H1 (cell line): ENCODE measurements around the gene GNL2. TPM values are rescaled to one million over a fixed set of nuclear protein-coding genes. Genes with fewer than 3 reads are reported as not detected.
A peak's percentile ranks its signal among the peaks of the same experiment; 100 is the strongest.

ENCODE experiments used
- CTCF ChIA-PET: fragments of 300-600 bp; sonication (Branson Sonifier 250); formaldehyde crosslinking; loops from one replicate; lab custom pipeline; 2021; ENCODE audit not compliant: partially characterized antibody; lab: Charles Lee
- POLR2A ChIA-PET: fragments of 300-600 bp; sonication (Branson Sonifier 250); formaldehyde crosslinking; loops from one replicate; lab custom pipeline; 2021; ENCODE audit warnings: inconsistent platforms; ENCODE audit not compliant: partially characterized antibody; lab: Charles Lee
- DNase-seq, 2 experiments: peaks; one replicate each; pipeline versions ENCODE4 v3.0.0 to v3.0.0-alpha.2; 2010 to 2022; ENCODE audit warnings: low spot score in 2 of 2, low read depth in 1 of 2, mixed read lengths in 1 of 2
- FAIRE-seq: peaks from 2 replicates; lab custom pipeline; 2011; peaks lifted over from hg19 to GRCh38; lab: Jason Lieb, UNC
- H2AFZ ChIP-seq: 2 replicates; pipeline ENCODE4 v1.8.1; 2012; ENCODE audit warnings: low read length, inconsistent platforms
- H2AK5ac ChIP-seq: 2 replicates; pipeline ENCODE4 v1.6.1; 2013; ENCODE audit warnings: low read depth, low read length
- H2BK120ac ChIP-seq: replicated peaks from 2 replicates; pipeline ENCODE3; 2013; ENCODE audit warnings: low read depth, low read length, inconsistent platforms
- H2BK12ac ChIP-seq: 2 replicates; pipeline ENCODE4 v1.6.1; 2013; ENCODE audit warnings: low read depth, low read length
- H2BK15ac ChIP-seq: 2 replicates; pipeline ENCODE4 v1.6.1; 2013; ENCODE audit warnings: low read length
- H2BK20ac ChIP-seq: 2 replicates; pipeline ENCODE4 v1.6.1; 2013; ENCODE audit warnings: low read length
- H2BK5ac ChIP-seq: 2 replicates; pipeline ENCODE4 v1.6.1; 2013; ENCODE audit warnings: low read depth, low read length
- H3K14ac ChIP-seq: 2 replicates; pipeline ENCODE4 v1.6.1; 2013; ENCODE audit warnings: inconsistent platforms; ENCODE audit not compliant: insufficient read length
- H3K18ac ChIP-seq: 2 replicates; pipeline ENCODE4 v1.6.1; 2013; ENCODE audit warnings: low read length; ENCODE audit errors: extremely low read depth
- H3K23ac ChIP-seq: 2 replicates; pipeline ENCODE4 v1.6.1; 2013; ENCODE audit warnings: inconsistent platforms; ENCODE audit not compliant: insufficient read length
- H3K23me2 ChIP-seq: 2 replicates; pipeline ENCODE4 v1.6.1; 2013; ENCODE audit warnings: low read depth, low read length
- H3K27ac ChIP-seq: 2 replicates; pipeline ENCODE4 v1.6.1; 2011; ENCODE audit warnings: low read depth, low read length, inconsistent platforms
- H3K27me3 ChIP-seq, 4 experiments: replicated peaks in 1 of 4; 1 replicate in 1 of 4; 2 replicates in 3 of 4; pipeline versions ENCODE4 v1.6.1 to v1.8.1; 2011 to 2013; ENCODE audit warnings: low read length in 3 of 4, mild to moderate bottlenecking in 3 of 4, inconsistent platforms in 2 of 4, mixed read lengths in 2 of 4, moderate library complexity in 1 of 4; ENCODE audit not compliant: control insufficient read depth in 3 of 4, insufficient read depth in 3 of 4; ENCODE audit errors: extremely low read depth in 1 of 4
- H3K36me3 ChIP-seq, 4 experiments: 2 replicates each; pipeline versions ENCODE4 v1.6.1 to v1.8.1; 2011 to 2013; ENCODE audit warnings: mild to moderate bottlenecking in 4 of 4, low read length in 3 of 4, moderate library complexity in 2 of 4, control low read depth in 1 of 4, inconsistent platforms in 1 of 4; ENCODE audit not compliant: insufficient read depth in 4 of 4, control insufficient read depth in 2 of 4
- H3K4ac ChIP-seq: replicated peaks from 2 replicates; pipeline ENCODE3; 2013; ENCODE audit warnings: low read length, low read depth, mixed read lengths, inconsistent platforms; ENCODE audit not compliant: insufficient read length
- H3K4me1 ChIP-seq, 4 experiments: replicated peaks in 1 of 4; 1 replicate in 1 of 4; 2 replicates in 3 of 4; pipeline versions ENCODE4 v1.6.1 to v1.8.1; 2011 to 2013; ENCODE audit warnings: low read length in 3 of 4, inconsistent platforms in 2 of 4, mixed read lengths in 1 of 4; ENCODE audit not compliant: insufficient read depth in 4 of 4, control insufficient read depth in 3 of 4
- H3K4me2 ChIP-seq, 2 experiments: 2 replicates each; pipeline versions ENCODE4 v1.6.1 to v1.8.1; 2011 to 2013; ENCODE audit warnings: low read depth in 2 of 2, low read length in 2 of 2, control low read depth in 1 of 2, inconsistent platforms in 1 of 2, mild to moderate bottlenecking in 1 of 2; ENCODE audit not compliant: insufficient read depth in 1 of 2
- H3K4me3 ChIP-seq, 4 experiments: fragments of 200-600, 300-600 bp in 1 of 4; sonication (generic), shearing (Covaris generic), sonication (Bioruptor Twin) in 1 of 4; 2 replicates each; pipeline versions ENCODE4 v1.5.1 to v1.8.1; 2011 to 2016; ENCODE audit warnings: low read length in 4 of 4, low read depth in 3 of 4, control low read depth in 2 of 4, inconsistent platforms in 2 of 4, mild to moderate bottlenecking in 2 of 4, mixed read lengths in 1 of 4, moderate library complexity in 1 of 4; ENCODE audit not compliant: insufficient read depth in 2 of 4; ENCODE audit errors: extremely low read depth in 1 of 4
- H3K56ac ChIP-seq: replicated peaks from 2 replicates; pipeline ENCODE3; 2013; ENCODE audit warnings: low read depth, mild to moderate bottlenecking, mixed read lengths, low read length, inconsistent platforms; ENCODE audit not compliant: insufficient read length
- H3K79me1 ChIP-seq: 2 replicates; pipeline ENCODE4 v1.6.1; 2013; ENCODE audit warnings: low read depth, low read length, control low read depth
- H3K79me2 ChIP-seq, 2 experiments: 2 replicates each; pipeline versions ENCODE4 v1.6.1 to v1.8.1; 2012 to 2013; ENCODE audit warnings: low read length in 2 of 2, mild to moderate bottlenecking in 2 of 2, inconsistent platforms in 1 of 2; ENCODE audit not compliant: insufficient read depth in 2 of 2, control insufficient read depth in 1 of 2
- H3K9ac ChIP-seq, 4 experiments: replicated peaks in 1 of 4; 1 replicate in 1 of 4; 2 replicates in 3 of 4; pipeline versions ENCODE4 v1.6.1 to v1.8.1; 2011 to 2013; ENCODE audit warnings: low read depth in 3 of 4, low read length in 3 of 4, control low read depth in 2 of 4, mild to moderate bottlenecking in 2 of 4, moderate library complexity in 2 of 4, inconsistent platforms in 1 of 4; ENCODE audit errors: extremely low read depth in 1 of 4
- H3K9me3 ChIP-seq, 2 experiments: 2 replicates each; pipeline versions ENCODE4 v1.6.1 to v1.8.1; 2012 to 2013; ENCODE audit warnings: mild to moderate bottlenecking in 2 of 2, moderate library complexity in 2 of 2, control low read depth in 1 of 2, inconsistent platforms in 1 of 2, low read depth in 1 of 2, low read length in 1 of 2, mixed read lengths in 1 of 2; ENCODE audit not compliant: insufficient read depth in 2 of 2
- H4K20me1 ChIP-seq, 2 experiments: replicated peaks in 1 of 2; 2 replicates each; pipeline versions ENCODE3 to v1.8.1; 2011 to 2013; ENCODE audit warnings: inconsistent platforms in 2 of 2, low read length in 2 of 2, mild to moderate bottlenecking in 1 of 2; ENCODE audit not compliant: insufficient read depth in 2 of 2, control insufficient read depth in 1 of 2
- H4K5ac ChIP-seq: 2 replicates; pipeline ENCODE4 v1.6.1; 2013; ENCODE audit warnings: low read length, low read depth, mixed read lengths, inconsistent platforms; ENCODE audit not compliant: insufficient read length
- H4K8ac ChIP-seq: 2 replicates; pipeline ENCODE4 v1.8.0; 2013; ENCODE audit warnings: mild to moderate bottlenecking, moderate library complexity, low read length, inconsistent platforms; ENCODE audit not compliant: insufficient read depth; ENCODE audit errors: extremely low read depth
- H4K91ac ChIP-seq: replicated peaks from 2 replicates; pipeline ENCODE3; 2013; ENCODE audit warnings: low read length, mixed read lengths, inconsistent platforms; ENCODE audit not compliant: insufficient read length
- EZH2 ChIP-seq: fragments of 200-600 bp; sonication (generic); IDR thresholded peaks from 2 replicates; pipeline ENCODE4 v1.7.1; 2012; ENCODE audit warnings: low read depth, mild to moderate bottlenecking, moderate library complexity, low read length, inconsistent platforms; ENCODE audit not compliant: severe bottlenecking
- HDAC2 ChIP-seq, 2 experiments: fragments of 300-600 bp in 1 of 2; sonication (generic) in 1 of 2; IDR thresholded peaks; 2 replicates each; pipeline ENCODE4 v1.6.1; 2011 to 2012; ENCODE audit warnings: low read depth in 2 of 2, low read length in 2 of 2, mild to moderate bottlenecking in 2 of 2, moderate library complexity in 2 of 2, borderline replicate concordance in 1 of 2, inconsistent platforms in 1 of 2
- KDM1A ChIP-seq: fragments of 200-600, 300-600 bp; sonication (generic); IDR thresholded peaks from 2 replicates; pipeline ENCODE4 v1.7.1; 2016; ENCODE audit warnings: mild to moderate bottlenecking, low read length, borderline replicate concordance
- SP4 ChIP-seq: IDR thresholded peaks from 2 replicates; pipeline ENCODE4 v1.6.1; 2012; ENCODE audit warnings: low read length, inconsistent platforms
- WGBS, 2 experiments: shearing (Covaris generic) in 1 of 2; methylation state at CpG; one replicate each; pipeline versions ENCODE4 v1.1.6 to v1.1.7; 2013 to 2015; ENCODE audit warnings: low lambda C conversion rate in 2 of 2, mixed read lengths in 2 of 2, inconsistent platforms in 1 of 2, low coverage in 1 of 2, missing lambda C conversion rate in 1 of 2; ENCODE audit not compliant: insufficient replicate concordance in 2 of 2, insufficient coverage in 1 of 2, insufficient read length in 1 of 2; ENCODE audit errors: extremely low coverage in 1 of 2, missing lambda C conversion rate in 1 of 2; 5-methylcytosine and 5-hydroxymethylcytosine counted together
- polyA plus RNA-seq, 7 experiments: library from polyadenylated mRNA; depleted of rRNA in 3 of 7; stranded (reverse) in 5 of 7; unstranded in 2 of 7; fragments of >200 nt in 5 of 7; fragments of 200-250 nt in 2 of 7; gene quantifications; 1 replicate in 5 of 7; 2 replicates in 1 of 7; 4 replicates in 1 of 7; pipeline versions ENCODE4 v1.2.1 to v1.2.3, GENCODE V29; 2011 to 2013; ENCODE audit warnings: missing spikeins in 2 of 7, mixed read lengths in 2 of 7
- total RNA-seq: library from RNA; stranded (reverse); fragmentation: NEBNext Ultra II Directional; extraction: Animal tissue kit (Norgen Biotek cat#: 25700); gene quantifications from 2 replicates; pipeline ENCODE4 v1.2.1, GENCODE V29; 2021
- TF ChIP-seq, protein P1 (sequence below), 3 experiments: IDR thresholded peaks; 1 replicate in 2 of 3; 2 replicates in 1 of 3; pipeline versions ENCODE4 v1.5.1 to v1.6.1; 2011; ENCODE audit warnings: low read length in 3 of 3, mild to moderate bottlenecking in 3 of 3, inconsistent platforms in 2 of 3, low read depth in 1 of 3, moderate library complexity in 1 of 3; ENCODE audit not compliant: insufficient read depth in 1 of 3; ENCODE audit errors: control extremely low read depth in 1 of 3

Gene GNL2
- total and polyA plus RNA-seq, 2 of the 8 experiments (the other 6 are each of a cell fraction or from before 2014, with no cell fraction given): 22.2 to 88.3 TPM

DNA sequence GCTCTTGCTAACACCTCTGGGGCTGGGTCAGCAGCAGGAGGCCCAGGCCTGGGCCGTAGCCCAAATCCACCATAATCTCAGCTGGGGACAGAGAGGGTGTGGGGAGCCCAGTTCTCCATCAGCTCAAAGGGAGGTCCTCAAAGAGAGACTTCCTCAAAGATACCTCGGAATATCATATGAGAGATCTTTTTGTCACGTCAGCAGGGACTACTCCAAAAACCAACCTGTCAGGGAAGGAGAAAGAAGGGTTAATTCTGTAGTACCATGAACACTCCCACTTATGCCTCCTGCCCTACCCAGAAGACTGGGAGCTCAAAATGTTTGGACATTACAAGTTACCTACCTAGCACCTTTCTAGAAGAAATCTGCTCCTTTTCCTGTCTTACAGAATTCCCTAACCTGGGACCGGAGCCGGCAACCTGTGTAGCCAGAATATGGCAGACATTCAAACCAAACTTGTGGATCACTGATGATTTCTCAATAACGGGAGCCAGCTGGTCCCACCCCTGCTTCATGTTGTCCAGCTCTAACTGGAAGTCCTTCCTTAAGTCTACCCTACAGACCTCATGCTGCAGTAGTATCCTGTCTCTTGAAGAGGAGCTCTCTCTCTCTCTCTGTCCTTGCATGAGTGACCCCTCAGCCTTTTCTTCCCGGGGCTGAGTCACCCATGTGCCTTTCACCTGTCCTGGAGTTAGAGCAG is 34.1 kb upstream of the GNL2 start:
- no peaks in the 10 kb centered on the region for H3K9me3 ChIP-seq
- H3K18ac ChIP-seq: no peak overlapping the region
- H2BK5ac ChIP-seq: no peak overlapping the region
- no peak overlapping the region for H2BK12ac ChIP-seq
- no peaks in the 10 kb centered on the region for H3K36me3 ChIP-seq
- FAIRE-seq (no peak), DNase-seq (no peak)
- H3K23ac ChIP-seq: no peak overlapping the region
- peaks cover 6% of the 10 kb centered on the region in 2 experiments for H4K20me1 ChIP-seq
- peaks cover 0 to 15% (median 7%) of the 10 kb centered on the region in 4 experiments; a peak in 6 of 7 replicates for H3K4me1 ChIP-seq
- WGBS, 2 experiments: 79% methylated on average over 6 of the region's 7 CpGs; no CpG with 5 or more reads in 1 of the 2 experiments
- no peak overlapping the region for H3K4ac ChIP-seq
- H3K79me1 ChIP-seq: no peaks in the 10 kb centered on the region
- no peak overlapping the region for H2BK20ac ChIP-seq
- no peaks in the 10 kb centered on the region for H3K79me2 ChIP-seq
- H3K27me3 ChIP-seq: peaks cover 50 to 88% (median 72%) of the 10 kb centered on the region in 4 experiments
- H2BK120ac ChIP-seq: no peak overlapping the region
- peak overlapping the region; percentile 23; the same call in 1 of the 2 replicates for H4K8ac ChIP-seq
- H2AK5ac ChIP-seq: no peak overlapping the region
- POLR2A ChIA-PET: no interaction called here
- peaks cover 2% of the 10 kb centered on the region; the same call in 1 of the 2 replicates for H3K23me2 ChIP-seq
- no peak overlapping the region for H3K14ac ChIP-seq
- no peak overlapping the region for H3K27ac ChIP-seq
- no peak overlapping the region for H4K91ac ChIP-seq
- no peak overlapping the region for H4K5ac ChIP-seq
- TF ChIP-seq KDM1A (peak; percentile 97), SP4 (no peak), EZH2 (peak; percentile 27), HDAC2 (IDR thresholded peaks at IDR 0.05; ENCODE audit: borderline replicate concordance in 1 of 2, low read depth in 2 of 2, low read length in 2 of 2) (peak in 1 of 2 experiments; percentile 33; a peak in 1 of 4 replicates)
- TF ChIP-seq, protein P1, sequence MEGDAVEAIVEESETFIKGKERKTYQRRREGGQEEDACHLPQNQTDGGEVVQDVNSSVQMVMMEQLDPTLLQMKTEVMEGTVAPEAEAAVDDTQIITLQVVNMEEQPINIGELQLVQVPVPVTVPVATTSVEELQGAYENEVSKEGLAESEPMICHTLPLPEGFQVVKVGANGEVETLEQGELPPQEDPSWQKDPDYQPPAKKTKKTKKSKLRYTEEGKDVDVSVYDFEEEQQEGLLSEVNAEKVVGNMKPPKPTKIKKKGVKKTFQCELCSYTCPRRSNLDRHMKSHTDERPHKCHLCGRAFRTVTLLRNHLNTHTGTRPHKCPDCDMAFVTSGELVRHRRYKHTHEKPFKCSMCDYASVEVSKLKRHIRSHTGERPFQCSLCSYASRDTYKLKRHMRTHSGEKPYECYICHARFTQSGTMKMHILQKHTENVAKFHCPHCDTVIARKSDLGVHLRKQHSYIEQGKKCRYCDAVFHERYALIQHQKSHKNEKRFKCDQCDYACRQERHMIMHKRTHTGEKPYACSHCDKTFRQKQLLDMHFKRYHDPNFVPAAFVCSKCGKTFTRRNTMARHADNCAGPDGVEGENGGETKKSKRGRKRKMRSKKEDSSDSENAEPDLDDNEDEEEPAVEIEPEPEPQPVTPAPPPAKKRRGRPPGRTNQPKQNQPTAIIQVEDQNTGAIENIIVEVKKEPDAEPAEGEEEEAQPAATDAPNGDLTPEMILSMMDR (IDR thresholded peaks at IDR 0.05; ENCODE audit: control extremely low read depth in 1 of 3, insufficient read depth in 1 of 3, low read depth in 1 of 3, low read length in 3 of 3): no peak
- TF ChIP-seq, all 59 proteins: peak for 3
- Histone ChIP-seq H3K4me3 (no peak overlapping the region), H3K56ac (no peak overlapping the region), H3K4me2 (0 out of 4 replicates have a peak overlapping the region, but pooled peaks have one; percentile 4 to 11), H2AFZ (no peak overlapping the region), H3K9ac (no peak overlapping the region), H2BK15ac (no peak overlapping the region)
- CTCF ChIA-PET: interaction anchor here (0.6 to 5.2 kb wide), 5 partner anchors 13 to 136 kb away, joined by 3 to 36 read pairs (median 3); no protein-coding TSS in a partner anchor
